IPS DF 4.7 (cell line): ENCODE measurements around the gene IGF2.

Experiments used
- DNase-seq: peaks from one replicate; pipeline ENCODE4 v3.0.0-alpha.2; 2013; ENCODE audit warnings: low spot score; ENCODE audit errors: extremely low read depth

Gene IGF2

DNA sequence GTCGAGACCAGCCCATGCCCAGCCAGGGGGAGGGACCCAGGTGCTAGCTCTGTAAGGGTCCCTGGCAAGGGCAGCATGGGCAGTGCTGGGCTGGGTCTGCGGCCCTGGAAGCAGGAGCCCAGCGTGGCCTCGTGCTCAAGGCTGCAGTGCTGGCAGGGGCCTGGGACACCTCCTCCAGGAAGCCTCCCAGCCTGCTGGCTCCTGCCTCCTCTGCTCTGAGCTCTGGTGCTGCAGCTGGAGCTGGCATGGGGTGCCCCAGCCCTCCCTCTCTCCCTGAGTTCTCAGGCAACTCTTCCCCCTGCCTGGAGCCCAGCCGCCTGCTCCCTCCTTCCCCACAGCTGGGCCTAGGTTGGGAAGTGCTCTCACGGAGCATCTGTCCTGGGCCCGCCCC, 15.0 kb upstream of the IGF2 start:
- no peak for DNase-seq

DNA sequence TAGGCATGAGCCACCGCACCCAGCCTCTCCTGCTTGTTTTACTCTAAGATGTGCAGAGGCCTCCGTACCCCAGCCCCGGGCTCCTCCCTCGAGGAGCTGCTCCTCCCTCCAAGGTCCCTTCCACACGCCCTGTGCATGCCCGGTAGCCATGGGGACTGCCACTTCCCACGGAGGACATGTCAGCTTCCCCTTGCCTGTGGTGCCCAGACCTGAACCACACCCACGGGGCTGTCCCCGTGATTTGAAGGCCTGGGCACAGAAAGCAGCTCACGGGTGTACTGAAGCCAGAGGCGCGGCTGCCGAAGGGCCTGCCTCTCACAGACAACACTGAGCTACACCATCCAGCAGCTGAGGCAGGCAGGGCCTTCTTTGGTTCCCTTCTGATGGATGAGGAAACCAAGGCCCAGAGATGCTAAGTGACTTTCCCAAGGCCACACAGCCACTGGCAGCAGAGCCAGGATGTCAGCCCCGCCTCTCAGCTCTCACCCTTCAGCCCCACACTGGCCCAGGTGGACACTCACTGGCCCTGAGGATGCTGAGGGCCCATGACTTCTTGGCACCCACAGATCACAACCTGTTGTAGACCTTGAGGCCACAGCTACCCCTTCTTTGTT, 14.5 kb upstream of the IGF2 start:
- no peak for DNase-seq

DNA sequence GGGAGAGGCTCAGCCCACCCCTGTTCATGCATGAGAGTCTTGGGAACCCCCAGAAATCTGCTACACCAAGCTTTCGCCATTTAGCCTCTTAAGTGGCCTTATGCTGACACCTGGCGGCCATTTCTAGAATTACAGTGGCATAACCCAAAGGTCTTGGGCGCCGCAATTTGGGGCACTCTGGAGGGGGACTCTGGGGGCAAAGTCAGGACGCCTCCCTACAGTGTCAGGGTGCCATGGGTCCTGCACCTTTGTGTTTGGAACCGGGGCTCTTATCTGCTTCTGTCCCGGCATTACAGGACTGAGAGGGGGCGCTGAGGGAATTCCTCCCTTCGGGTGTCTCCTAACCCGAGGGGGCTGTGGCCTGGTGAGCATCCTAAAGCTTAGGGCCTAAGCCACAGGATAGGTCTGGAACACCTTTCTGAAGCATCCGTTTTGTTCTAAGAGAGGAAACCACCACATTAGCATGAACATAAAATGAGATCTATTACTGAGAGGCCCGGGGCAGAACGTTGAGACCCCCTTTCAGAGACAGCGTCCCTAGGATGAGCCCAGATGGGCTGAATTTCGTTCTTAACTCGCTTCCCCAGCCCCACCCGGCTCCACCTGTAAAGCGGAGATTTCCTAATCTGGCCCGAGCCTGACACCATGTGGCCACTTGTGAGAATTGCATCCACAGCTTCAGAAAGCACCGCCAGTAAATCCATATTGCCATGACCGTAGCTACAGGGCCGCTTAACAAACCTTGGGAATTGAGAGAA, 12.5 kb upstream of the IGF2 start:
- DNase-seq: no peak

DNA sequence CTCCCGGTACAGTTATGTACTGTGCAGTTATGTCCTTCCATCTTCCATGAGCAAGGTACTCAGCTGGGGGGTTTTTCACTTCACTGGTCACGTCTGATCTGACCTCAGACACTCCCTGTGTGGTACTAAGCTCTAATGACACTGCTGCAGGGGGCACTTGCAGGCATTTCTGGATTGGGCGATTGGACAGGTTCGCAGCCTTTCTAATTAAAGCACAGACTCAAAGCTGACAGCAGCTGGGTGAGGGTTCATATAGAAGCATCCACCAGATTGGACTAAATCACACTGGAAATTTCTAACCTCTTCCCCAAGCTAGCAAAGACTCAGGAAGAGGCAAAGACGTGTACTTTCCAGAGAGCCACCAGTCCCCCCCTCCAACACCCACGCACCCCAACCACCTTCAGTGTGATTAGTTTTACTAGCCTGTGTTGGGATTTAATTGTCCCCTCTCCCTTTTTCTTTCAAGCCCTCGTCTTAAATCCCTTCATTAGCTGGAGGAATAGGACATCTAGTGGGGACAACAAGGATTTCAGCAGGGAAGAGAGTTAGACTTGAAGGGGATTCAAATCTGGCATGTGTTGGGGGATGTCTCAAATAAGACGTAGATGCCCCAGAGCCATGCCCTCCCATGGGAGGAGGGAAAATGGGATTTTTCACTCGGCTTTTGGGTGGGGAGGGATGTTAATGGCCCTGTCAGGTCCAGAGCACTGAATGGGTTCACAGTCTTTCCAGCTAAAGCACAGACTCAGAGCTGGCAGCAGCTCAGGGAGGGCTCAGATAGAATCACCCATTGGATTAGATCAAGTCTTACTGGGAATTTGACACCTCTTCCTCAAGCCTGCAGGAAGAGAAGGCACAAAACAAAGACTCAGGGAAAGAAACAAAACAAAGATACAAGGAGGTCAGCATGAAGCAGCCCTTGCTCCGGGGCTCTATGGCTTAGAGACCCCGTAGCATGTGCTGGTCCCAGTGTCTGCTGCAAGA, 11.0 kb upstream of the IGF2 start:
- DNase-seq: no peak

DNA sequence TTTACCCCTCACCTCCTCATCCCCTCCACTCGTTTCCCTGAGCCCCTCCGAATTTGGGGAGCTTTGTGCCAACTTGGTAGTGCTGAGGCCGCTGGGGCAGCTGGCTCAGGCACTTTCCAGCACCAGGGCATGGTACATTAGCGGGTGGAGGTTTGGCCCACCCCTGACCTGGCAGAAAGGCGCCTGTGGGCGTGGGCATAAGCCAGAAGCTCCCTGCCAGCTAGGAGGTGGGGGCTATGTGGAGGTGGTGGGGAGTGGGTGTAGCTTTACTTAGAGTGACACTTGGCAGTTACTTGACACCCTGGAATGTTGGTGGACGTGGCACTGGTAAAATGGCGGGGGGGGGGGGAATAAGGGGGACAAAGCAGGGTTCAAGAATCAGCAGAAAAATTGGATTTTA, 10.3 kb upstream of the IGF2 start:
- no peak for DNase-seq

DNA sequence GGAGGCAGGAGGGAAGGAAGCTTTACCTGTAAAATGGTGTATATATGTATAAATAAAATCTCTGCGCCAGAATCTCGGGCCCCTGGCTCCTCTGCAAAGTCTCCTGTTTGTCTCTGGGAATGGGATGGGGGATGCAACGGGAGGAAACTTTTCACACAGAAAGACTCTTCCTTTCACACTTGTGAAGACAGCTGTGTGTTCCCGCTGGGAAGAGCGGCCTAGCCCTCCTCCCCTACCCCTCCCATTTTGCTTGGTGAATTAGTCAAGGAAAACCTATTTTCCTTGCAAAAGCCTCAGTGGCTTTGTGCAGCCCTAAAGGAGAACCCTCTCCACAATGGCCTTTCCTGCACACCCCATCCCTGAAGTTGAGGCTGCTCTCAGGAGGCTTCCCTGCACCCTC, 9.4 kb upstream of the IGF2 start:
- DNase-seq: no peak

DNA sequence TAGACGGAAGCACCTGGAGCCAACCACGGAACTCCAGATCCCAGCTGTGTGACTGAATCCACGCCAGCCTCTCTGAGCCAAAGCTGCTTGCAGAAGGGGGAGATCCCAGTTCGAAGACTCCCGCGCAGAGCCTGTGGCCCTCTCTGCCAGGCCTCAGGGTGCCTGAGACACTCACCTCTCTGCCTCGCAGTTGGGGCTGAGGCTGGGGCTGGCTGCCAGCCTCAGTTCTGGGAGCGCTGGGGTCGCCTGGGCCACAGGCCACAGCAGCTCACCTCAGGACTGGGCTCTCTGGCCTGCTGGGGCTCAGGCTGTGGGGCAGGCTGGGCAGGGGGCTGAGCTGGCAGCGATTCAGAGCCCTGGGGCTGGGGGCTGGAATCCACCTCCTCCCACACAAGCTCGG, 8.2 kb upstream of the IGF2 start:
- no peak for DNase-seq

DNA sequence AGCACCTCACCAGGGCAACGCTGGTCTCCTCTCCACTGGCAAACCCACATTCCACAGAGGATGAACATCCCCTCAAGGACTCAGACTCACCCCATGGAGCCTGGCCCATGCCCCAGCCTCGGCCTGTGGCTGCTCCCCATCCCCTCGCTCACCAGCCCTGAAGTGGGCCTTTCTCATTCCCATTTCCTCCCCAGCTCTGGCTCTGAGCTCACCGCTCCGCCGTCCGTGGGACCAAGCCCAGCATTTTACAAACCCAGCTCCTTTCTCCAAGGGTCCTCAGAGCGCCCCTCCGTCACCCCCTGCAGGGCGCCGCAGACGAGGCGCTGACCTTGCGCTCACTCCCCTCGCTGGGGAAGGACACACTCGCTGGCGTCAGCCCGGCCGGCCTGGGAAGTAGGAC, 6.9 kb upstream of the IGF2 start:
- no peak for DNase-seq

DNA sequence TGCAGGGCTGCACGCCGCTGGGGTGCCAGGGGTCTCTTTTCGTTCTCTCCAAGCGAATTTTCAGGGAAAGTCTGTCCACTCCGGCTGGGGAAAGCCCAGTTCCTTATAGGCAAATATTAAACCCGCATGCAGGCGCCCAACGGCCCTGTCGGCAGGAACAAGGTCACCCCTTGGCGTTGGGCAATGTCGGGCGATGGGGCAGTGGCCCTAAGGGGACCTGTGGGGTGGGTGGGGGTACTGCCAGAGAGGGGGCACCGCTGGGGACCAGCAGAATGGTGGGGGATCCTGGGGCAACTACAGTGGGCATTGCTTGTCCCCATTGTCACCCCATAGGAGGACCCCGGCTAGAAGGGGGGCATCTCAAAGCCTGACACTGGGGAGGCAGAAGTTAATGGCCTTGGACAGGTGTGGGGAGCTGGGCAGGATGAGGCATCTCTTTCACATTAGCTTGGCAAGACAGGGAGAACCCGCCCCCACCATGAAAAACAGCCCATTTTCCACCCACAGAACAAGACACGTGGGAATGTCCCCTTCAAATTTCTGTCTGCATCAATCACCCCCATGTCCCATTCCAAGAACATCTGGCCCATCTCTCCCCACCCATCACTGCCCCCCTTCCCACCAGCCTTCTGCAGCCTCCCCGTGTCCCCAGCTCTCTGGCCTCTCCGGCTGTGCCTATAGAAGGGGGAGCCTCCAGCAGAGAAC, 5.5 kb upstream of the IGF2 start:
- no peak for DNase-seq

DNA sequence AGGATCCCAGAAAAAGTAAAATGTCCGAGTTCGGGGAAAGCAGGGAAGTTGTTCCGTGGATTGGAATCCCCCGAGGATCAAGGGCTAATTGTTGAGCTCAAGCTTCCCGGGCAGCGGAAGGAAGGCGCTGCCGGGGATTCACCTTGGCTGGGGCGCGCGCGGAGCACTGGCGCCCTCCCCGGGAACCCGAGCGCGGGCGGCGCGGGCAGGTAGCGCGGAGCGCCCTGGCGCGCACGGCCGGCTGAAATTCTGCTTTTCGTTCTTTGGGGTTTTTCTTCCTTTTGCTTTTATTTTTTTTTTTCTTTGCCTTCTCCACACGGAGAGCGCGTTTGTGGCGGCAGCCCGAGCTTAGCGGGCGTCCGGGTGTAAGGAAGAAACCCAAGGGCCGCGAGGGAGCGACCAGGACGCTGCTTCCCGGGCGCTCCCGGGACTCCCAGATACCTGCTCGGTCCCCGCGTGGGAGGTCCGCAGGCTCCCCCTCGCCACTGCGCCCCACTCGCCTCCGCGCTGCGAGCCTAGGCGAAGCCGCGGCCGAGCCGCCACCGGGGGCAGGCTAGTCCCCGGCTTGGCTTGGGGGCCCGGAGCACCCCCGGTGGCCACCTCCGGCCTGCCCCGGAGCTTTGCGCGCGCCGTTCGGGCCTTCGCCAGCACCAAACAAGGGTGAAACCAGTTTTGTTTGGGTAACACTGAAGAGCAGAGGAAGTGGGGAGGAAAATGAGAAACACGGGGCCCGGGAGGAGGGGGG, 4.8 kb upstream of the IGF2 start:
- DNase-seq: no peak

DNA sequence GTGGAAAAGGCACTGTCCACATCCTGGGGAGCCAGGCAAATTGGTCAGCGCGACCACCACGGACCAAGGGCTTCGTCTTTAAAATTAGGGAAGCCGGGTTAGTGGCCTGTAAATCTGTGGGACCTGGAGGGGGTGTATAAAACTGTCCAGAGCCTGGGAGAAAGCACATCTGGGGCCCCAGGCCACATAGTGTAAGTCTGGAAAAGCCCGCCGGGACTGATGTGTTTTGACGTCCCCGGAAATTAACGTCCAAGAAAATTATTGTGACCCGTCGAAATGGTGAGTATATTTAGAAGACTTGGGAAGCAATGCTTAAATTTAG, 4.2 kb upstream of the IGF2 start:
- no peak for DNase-seq

DNA sequence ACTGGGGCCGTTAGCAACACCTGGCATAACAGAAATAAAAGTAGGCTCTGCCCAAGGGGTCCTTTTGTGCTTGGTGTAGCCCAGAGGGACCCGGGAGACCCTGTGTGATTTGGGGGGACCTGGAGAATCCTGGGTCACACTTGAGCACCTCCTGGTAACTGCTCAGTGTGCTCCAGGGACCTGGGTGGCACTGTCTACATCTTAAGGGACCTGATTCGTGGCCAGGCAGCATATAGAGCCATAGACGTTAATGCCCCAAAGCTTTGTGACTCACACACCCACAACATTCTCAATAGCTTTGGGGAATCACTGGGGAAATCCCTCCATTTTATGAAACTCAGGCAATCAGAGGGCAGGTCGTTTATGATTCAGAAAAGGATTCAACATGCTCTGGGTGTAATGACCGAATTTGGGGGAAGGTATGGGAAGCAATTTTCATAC, 3.6 kb upstream of the IGF2 start:
- DNase-seq: no peak

DNA sequence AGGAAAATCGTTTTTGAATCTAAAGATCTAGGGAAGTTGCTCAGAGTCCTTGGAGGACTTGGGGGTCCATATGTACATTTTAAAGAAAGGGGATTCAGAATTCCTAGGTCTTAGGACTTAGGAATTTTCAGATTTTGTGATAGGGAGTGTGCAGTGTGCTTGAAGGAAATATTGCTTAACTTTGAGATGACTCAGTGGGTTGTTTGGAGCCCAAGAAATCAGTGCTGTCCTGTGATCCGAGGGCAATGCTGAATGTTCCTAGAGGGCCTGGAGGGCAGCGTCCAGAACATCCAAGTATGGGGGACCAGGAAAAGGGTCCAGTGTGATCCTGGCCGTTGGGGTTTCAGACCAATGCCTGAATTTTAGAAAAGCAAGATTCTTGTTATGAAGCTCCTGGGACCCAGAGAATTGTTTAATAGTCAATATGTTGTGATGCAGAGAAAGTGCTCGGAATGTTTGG, 3.1 kb upstream of the IGF2 start:
- no peak for DNase-seq

DNA sequence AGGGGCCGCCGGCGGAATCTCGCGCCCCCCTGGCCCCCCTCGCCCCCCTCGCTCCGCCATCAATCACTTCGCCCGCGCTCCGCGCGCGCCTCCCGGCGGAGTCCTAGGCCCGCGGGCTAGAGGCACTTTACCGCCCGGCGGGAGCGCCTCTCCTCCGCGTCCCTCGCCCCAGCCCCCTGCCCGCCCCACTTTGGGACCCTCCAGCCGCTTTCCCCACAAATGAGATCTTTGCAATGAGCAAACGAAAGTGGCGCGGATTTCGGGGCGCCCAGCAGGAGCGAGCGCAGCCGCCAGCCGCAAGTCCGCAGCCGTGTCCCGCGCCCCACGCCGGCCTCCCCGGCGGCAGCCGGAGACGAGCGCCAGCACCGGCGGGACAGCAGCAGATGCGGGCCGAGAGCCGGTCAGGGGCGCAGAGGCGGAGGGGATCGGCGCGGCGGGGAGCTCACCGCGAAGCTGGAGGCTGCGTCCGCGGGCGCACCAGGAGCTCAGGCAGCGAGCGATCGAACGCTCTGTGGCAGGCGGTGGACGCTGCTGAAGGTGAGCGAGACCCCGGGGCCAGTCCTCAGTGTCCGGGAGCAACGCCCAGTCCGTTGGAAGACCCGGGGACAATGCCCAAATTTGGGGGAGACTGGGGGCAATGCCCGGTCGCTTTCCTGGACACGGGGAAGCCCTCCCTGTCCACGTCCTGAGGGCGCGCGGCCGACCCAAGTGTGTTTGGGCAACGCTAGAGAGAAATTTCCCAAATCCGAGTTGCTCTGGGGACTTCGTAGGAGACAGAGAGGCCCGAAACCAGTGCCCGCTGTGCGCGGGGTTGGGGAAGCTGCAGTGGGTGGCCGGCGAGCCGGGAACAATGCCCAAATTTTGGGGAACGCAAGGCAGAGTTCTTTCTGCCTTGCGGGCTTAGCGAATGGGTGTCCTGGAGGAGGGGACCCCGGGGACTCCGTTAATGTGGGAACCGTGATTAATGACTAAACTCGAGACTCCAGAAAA, 1.5 kb upstream of the IGF2 start:
- DNase-seq: no peak

DNA sequence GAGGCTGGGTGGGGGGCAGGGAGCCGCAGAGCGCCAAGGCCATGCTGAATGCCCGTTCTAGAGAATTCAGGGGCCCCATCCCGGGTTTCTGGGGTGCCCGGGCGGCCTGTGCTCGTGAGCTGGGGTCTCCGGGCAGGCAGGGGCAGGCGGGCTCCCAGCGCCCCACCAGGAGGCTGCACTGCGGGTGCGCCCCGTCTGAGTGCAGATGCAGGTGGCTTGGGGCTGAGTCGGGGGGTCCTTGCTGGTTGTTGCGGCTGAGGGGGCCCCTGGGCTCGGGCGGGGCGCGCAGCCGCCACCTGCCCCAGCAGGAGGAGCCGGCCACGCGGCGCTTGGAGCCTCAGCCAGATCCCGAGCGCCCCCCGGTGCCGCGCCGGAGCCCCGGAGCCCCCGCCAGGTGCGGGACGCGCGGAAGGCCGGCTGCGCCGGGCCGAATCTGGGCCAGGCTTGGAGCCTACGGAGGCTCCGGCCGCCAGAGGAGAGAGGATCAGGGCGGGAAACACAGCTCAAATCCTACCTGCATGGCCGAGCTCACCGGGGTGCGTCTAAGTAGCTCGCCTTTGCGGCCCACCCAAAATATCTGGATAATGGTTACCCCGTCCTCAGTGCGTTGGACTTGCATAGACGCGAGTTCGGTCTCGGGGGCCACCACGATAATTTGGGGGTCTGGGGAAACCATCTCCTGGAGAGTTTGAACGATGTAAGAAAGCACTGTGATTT, 590 bp upstream of the IGF2 start:
- no peak for DNase-seq

DNA sequence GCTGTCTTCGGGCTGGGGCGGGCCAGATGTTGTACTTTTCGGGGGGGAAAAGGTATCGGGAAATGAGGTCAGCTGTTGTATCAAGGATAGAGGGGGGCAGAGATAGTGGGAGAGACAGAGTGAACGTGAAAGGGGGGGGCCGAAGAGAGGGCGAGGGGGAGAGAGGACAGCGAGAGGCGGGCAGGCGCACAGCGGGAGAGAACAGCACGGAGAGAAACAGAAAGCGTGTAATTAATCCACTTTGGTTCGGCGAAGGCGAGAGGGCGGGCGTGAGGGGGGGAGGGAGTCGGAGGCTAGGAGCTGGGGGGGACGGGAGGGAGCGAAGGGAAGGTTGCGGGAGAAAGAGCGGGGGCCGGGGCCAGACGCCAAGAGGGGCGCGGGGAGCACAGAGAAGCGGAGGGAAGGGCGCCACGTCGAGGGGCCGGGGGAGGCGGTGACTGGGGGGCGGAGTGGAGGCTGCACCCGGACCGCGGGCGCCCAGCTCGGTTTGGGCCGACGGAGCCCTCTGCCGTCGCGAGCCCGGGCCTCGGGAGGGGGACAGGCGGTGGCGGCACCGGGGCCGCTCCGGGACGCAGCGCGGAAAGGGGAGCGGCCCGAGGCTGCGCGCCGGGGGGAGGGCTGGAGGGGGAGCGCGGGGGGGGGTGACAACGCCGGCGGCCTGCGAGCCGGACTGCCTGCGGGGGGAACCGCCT, 612 bp downstream of the IGF2 start:
- DNase-seq: no peak

DNA sequence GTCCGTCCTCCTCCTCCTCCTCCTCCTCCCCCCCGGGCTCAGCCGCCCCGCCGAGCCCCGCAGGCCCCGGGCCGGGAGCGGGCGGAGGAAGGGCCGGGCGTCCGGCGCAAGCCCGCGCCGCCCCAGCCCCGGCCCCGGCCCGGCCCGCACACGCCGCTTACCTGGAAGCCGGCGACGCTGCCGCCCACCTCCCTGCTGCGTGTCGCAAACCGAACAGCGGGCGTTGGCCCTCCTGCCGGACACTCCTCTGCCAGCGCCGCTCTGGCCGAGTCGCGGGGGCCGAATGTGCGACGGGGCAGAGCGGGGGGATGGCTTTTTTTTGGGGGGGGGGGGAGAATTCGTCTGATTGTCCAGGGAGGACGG, 1.1 kb downstream of the IGF2 start:
- no peak for DNase-seq
